HG03354 (cell line): Measurements from ENCODE around the gene CUL4B.
"Not testable (repeated sequence)": the region's sequence is repeated elsewhere in the genome, so short reads cannot be mapped to it uniquely, and the experiment has no call there.

Experiments
- ATAC-seq: cut with Tn5 transposase; IDR thresholded peaks from one replicate; pipeline ENCODE4 v1.9.1; 2021; ENCODE audit warnings: mild to moderate bottlenecking; ENCODE audit not compliant: unreplicated experiment, poor library complexity, severe bottlenecking

Gene CUL4B

DNA sequence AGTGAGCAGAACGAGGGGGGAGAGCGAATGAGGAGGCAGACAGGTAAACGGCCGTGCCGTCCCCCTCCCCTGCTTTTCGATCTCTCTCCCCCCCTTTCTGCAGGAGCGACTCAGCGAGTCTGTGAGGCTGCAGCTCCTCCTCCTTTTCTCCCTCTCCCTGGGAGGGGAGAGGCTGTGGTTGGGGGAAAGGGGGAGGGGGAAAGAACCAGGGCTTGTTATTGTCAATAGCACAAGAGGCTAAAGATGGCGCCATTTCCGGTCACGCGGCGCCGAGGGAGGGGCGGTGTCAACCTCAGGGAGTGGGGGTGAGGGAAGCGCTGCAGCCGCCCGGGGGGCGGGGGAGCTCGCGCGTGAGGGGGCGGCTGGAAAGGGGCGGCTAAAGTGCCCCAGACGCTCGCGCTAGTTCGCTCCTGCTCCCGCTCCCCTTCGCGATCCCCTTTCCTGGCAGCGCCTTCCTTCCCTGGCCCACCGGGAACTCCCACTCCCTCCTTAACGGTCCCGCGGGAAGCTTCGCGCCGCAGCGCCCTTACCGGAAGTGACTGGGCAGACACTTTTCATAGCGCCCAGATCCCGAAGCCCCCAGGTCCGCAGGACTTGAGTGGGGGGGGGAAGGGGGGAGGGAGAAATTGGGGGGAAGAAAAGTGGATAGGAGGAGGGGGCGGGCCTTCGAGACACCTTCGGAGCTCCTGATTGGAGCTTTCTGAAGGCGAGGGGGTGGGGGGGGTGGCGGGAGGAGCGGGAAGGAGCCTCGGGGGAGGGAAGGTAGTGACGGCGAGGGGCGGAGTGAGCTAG is at the start of gene CUL4B:
Gene CUL4B (minus strand): TSS at position 121 of the 792 bp plus-strand sequence. CDS start 324 bp downstream, outside the sequence.
- ATAC-seq, result peak; percentile 84

DNA sequence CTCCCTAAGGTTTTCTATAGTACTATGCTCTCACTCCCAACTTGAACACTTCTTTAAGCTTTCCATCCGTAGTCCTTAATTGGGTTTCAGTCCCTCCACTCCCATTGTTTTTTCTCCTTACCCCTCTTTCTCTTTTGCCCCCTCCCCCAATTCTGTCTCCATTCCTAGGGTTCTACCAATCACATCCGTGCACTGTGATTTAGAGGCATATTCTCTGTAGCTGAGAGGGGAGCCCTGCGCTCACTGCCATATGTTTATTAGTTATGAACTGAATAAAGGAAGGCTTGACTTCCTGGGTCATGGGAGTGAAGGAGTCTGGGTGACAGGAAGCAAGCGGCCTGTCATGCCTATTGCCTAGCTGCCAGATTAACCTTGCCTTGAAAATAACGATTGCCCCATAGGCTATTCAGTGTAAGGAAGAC is 43.6 kb upstream of the CUL4B start:
- ATAC-seq, result peak; percentile 61

DNA sequence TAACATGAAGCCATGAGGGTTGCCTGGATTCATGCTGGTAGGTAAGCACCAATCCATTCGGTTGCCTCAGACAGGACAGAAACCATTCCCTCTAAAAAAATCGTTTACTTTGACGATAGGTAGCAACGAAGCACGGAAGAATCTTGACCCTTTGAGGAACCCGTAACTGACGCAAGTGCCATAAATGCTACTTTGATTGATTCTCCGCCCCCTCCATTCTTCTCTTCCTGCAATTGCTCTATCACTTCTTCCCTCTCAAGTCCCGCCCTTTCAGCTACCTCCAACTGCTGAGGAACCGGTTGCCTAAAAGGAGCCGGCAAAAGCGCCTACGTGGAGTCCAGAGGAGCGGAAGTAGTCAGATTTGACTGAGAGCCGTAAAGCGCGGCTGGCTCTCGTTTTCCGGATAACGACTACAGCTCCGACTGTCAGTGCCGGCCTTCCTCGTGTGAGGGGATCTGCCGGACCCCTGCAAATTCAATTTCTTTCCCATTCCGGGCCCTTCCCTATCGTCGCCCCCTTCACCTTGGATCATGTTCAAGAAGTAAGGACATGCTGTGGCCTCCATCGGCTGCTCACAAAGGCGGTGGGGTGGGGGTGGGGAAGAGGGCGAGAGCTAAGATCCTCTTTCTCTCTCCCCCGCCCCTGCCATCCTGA is 43.1 kb upstream of the CUL4B start, which contains the start of gene MCTS1:
Gene MCTS1 (plus strand): TSS at position 395 of the 654 bp plus-strand sequence. CDS start 136 bp downstream, at position 531.
- ATAC-seq, result peak; percentile 93

DNA sequence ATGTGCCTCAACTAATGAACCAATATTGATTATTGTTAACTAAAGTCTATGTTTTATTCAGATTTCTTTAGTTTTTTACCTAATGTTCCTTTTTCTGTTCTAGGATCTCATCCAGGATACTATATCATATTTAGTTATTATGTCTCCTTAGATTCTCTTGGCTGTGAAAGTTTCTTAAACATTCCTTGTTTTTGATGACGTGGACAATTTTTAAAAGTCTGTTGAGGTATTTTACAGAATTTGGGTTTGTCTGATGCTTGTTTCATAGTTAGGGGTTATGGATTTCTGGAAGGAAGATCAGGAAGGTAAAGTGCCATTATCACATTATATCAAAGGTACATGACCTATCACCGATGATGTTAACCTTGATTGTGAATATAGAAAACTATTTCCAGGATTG is 24.9 kb upstream of the CUL4B start:
- no peak for ATAC-seq

DNA sequence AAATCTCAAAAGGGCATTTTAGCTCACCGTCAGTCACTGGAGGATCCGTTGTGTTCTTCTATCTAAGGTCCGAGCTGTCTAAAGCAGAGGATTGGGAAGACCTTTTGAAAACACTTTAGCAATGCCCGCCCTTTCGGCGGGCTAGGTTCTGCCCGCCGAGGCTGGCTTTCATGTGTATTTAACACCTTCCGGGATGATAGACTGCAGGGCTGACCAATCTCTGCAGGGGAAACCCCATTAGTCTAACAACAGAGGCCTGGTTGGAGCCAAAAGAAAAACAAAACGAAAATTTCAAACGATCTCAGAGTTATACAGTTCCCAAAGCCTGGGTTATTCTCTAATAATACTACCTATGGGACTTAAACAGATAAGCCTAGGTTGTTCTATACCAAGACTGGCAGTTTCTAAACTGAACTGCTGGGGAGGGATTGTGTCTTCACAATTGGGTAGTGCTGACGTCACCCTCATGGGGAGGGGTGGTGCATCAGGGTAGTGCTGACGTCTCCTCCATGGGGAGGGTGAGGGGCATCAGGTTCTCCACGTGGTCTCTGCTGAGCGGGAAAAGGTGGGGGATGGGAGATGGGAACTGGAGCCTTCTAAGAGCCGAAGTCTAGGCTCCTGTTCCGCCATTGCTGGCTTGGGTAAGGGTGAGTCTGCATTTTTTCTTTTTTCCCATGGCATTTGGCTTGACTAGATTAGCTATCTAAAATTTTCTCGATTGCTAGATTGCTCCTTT is 14.8 kb upstream of the CUL4B start:
- no peak for ATAC-seq

- ATAC-seq, result not testable (repeated sequence)
These were observed 13.0 kb upstream of the CUL4B start for GRCh38 chrX:120573806-120574205.

DNA sequence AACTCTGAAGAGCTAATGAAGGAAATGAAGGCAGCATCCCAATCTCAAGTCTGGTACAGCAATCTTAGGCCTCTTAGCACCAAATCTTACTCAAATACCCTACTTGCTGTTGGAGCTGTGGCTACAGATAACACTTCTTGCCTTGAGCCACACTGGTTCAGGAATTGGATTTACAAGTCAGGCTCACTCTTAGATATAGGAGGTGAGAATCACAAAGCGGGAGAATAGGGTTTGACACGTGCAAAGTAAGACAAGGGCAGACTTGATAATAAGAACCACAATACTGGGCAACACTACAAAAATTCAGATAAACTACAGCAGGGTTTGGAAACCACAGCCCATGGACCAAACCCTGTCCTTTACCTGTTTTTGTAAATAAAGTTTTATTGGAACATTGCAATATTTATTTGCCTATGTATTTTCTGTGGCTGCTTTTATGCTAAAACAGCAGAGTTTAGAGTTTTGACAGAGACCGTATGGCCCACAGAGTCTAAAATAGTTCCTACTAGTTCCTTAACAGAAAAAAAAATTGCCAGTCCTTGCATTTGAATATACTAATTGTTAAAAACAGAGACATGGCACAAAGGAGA is 9.3 kb upstream of the CUL4B start:
- no peak for ATAC-seq

DNA sequence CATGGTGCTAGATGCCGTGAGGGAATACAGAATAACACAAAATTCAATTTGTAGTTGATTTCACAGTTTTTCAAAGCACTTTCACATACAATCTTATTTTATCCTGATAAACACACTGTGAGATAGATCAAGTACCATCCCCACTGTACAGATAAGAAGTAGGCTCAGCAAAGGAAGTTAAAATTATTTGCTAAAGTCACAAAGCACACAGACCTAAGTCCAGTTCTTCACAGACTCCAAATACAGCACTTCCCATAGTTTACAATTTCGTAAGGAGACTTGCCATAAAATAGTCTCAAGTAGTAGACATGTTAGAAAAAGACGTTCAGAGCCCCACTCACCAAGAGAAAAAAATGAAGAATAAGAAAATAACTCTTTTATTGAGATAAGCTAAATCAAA is 7.8 kb upstream of the CUL4B start:
- ATAC-seq, result no peak

DNA sequence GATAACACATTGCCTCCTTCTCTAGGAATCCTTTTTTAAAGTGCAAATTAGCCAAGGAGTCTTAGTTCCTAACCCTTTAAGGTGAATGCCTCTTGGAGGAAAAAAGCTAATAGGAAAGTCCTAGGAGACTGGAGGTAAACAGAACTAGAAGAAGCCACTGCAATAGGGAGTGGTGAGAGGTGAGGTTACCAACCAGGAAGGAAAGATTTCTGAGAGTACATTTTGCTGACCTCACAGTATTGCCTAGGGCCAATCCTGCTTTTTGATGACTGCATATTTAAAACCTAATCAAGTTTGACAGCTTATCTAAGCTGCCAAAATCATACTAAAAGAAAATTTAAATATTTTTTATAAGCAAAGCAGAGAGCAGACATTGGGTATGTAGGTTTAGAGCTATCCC is 7.3 kb upstream of the CUL4B start:
- ATAC-seq, result no peak

GRCh38 chrX:120566817-120567216 is 6.1 kb upstream of the CUL4B start:
- ATAC-seq, result no peak

DNA sequence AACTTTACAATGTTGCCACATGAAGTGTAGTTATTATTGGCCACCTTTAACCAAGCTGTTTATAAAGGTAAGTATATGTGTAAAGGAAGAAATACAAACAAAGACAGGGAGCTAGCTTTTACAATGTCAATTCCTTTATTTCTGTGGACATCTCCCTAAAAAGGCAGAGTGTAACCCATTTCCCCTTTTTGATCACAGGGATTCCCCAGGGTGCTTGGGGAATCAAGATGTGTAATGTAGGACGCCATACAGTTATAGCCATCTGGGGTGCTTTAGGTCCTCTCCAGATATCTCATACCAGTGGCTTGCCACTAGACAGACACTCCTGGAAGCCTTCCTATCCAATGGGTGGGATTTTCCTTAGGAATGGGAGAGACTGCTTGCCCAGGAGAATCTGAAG is 4.2 kb upstream of the CUL4B start:
- no peak for ATAC-seq

DNA sequence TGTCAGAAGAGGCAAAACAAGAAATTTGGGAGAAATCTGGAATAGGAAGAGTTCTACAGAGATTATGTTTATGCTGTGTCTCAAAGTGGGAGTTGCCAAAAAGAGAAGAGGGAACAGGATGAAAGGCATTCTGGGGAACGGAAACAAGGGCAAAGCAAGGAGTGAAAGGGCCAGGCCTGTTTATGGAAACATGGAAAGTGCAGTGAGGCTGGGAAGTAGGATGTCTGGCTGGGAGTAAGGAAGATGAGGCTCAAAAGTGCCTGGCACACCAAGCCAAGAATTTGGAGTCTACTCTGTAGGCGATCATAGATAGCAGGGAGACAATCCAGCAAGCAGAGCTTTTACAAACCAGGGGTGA is 1.8 kb upstream of the CUL4B start:
- no peak for ATAC-seq

- no peak for ATAC-seq
These were observed 1.1 kb upstream of the CUL4B start for GRCh38 chrX:120561634-120562568.

DNA sequence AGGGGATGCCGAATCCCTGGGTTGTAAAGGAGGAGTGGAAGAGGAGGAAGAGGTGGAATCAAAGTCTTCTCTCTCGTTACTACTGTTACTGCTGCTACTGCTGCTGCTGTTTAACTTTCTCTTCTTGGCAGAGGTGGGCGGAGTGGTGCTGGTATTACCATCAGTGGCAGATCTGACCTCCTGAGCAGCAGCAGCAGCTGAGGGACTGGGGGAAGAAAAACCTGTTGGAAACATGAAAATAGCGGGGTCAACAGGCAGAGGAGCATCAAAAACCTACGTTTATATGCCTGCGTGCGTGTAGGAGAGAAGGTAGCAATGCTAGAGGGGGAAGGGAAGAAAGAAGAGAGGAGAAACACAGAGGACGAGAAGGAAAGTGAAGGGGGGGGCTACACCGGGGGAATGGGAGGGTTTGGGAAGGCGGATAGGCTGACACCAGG is 339 bp downstream of the CUL4B start:
- ATAC-seq, result peak; percentile 41

- ATAC-seq, result peak; percentile 16
These were observed 958 bp downstream of the CUL4B start for GRCh38 chrX:120559804-120560203.

DNA sequence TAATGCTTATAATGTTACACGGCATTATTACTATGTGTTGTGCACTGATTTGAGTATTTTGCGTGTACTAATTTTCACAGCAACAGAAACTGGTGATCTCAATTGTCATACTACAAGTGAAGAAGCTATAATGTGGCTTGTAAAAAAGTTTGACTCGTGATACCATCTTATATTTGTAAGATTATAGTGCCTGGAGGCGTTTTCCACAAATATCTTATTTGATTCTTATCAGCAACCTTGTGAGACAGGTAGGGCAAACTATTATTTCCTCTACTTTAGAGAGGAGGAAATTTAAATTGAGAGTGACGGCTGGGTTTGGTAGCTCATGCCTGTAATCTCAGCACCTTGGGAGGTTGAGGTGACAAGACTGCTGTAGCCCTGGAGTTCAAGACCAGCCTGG is 4.5 kb downstream of the CUL4B start:
- no peak for ATAC-seq

GRCh38 chrX:120549483-120550452 is 11.0 kb downstream of the CUL4B start:
- no peak for ATAC-seq

- ATAC-seq, result no peak
These were observed 24.7 kb downstream of the CUL4B start for GRCh38 chrX:120536061-120536460.
